ENCODE results near the gene DEFB125. TPM values are rescaled to one million over a fixed set of nuclear protein-coding genes. Genes with fewer than 3 reads are reported as not detected.

The DEFB125 gene
- not detected in 5 replicates for total RNA-seq (2022; extraction: Qiagen RNA extraction)

DNA sequence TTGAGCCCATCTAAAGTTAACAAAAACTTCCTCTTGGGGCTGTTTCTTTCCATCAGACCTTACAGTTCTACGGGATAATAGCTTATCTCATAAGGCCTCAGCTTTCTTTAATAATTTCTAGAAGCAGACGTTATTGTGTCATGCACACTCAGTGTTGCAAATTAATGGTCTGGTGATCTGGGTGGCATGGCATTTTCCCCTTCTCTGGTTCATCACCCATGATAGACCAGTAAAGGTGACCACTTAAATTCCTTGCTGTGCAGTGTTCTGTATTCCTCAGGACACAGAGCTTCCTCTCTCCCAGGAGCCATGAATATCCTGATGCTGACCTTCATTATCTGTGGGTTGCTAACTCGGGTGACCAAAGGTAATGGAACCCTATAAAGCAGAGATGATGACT lies at the start of gene DEFB125:
DEFB125 (plus strand) TSS at position 272 of the 400 bp plus-strand sequence; CDS start at position 310, 38 bp downstream.

GRCh38 chr20:142290-142689 lies 54.8 kb downstream of the DEFB125 start, which contains the start of gene DEFB126:
TSS of gene DEFB126 (plus strand) at chr20:142590. CDS start at chr20:142629, 39 bp downstream.

Other genes starting within 250 kb of the DEFB125 start
- not detected in 5 replicates for gene DEFB126, start 54.9 kb downstream of the DEFB125 start, total RNA-seq (2022; extraction: Qiagen RNA extraction)
- gene DEFB127, start 69.8 kb downstream of the DEFB125 start, total RNA-seq (2022; extraction: Qiagen RNA extraction): not detected in 5 replicates
- gene DEFB128, start 102.0 kb downstream of the DEFB125 start, total RNA-seq (2022; extraction: Qiagen RNA extraction): not detected in 5 replicates
- gene DEFB129, start 139.6 kb downstream of the DEFB125 start, total RNA-seq (2022; extraction: Qiagen RNA extraction): not detected in 5 replicates
- not detected in 5 replicates for gene DEFB132, start 170.1 kb downstream of the DEFB125 start, total RNA-seq (2022; extraction: Qiagen RNA extraction)
- gene C20orf96, start 203.1 kb downstream of the DEFB125 start, total RNA-seq (2022; extraction: Qiagen RNA extraction): 9.5 to 10.7 TPM (median 10.1 TPM) in 5 replicates
- gene ZCCHC3, start 209.9 kb downstream of the DEFB125 start, total RNA-seq (2022; extraction: Qiagen RNA extraction): 17.9 to 21.8 TPM (median 19.6 TPM) in 5 replicates
- gene SOX12, start 237.9 kb downstream of the DEFB125 start, total RNA-seq (2022; extraction: Qiagen RNA extraction): 17.7 to 28.2 TPM (median 27.1 TPM) in 5 replicates

All from A549 treated with dexamethasone at 1 μM for 4 hours (cell line).